Neural progenitor cell (in vitro differentiated cells): ENCODE measurements around the gene SCAPER. TPM values are rescaled to one million over a fixed set of nuclear protein-coding genes. Genes with fewer than 3 reads are reported as not detected.

Experiments used
- DNase-seq: peaks from one replicate; pipeline ENCODE4 v3.0.0-alpha.2; 2016; ENCODE audit warnings: low spot score
- H2AFZ ChIP-seq: fragments of 200-600 bp; sonication (generic); replicated peaks from 2 replicates; pipeline ENCODE4 v1.6.1; 2016; ENCODE audit warnings: antibody characterized with exemption
- H3F3A ChIP-seq: fragments of 200-600 bp; sonication (generic); 2 replicates; pipeline ENCODE4 v1.6.1; 2016; ENCODE audit warnings: antibody characterized with exemption, low read depth
- H3K27ac ChIP-seq: fragments of 200-600 bp; sonication (generic); 2 replicates; pipeline ENCODE4 v1.5.1; 2016; ENCODE audit warnings: mild to moderate bottlenecking
- H3K27me3 ChIP-seq: fragments of 200-600 bp; sonication (generic); 2 replicates; pipeline ENCODE4 v1.6.1; 2016; ENCODE audit warnings: mild to moderate bottlenecking, moderate library complexity
- H3K36me3 ChIP-seq: fragments of 200-600 bp; sonication (generic); 2 replicates; pipeline ENCODE4 v1.5.1; 2016
- H3K4me1 ChIP-seq: fragments of 200-600 bp; sonication (generic); 2 replicates; pipeline ENCODE4 v1.6.1; 2016; ENCODE audit warnings: mixed run types
- H3K4me2 ChIP-seq: fragments of 200-600 bp; sonication (generic); 2 replicates; pipeline ENCODE4 v1.6.1; 2016
- H3K4me3 ChIP-seq: fragments of 200-600 bp; sonication (generic); 2 replicates; pipeline ENCODE4 v1.5.1; 2016
- H3K79me2 ChIP-seq: fragments of 200-600 bp; sonication (generic); 2 replicates; pipeline ENCODE4 v1.6.1; 2016; ENCODE audit warnings: low read depth
- H3K9ac ChIP-seq: fragments of 200-600 bp; sonication (generic); 2 replicates; pipeline ENCODE4 v1.6.1; 2016
- H3K9me3 ChIP-seq: fragments of 200-600 bp; sonication (generic); 2 replicates; pipeline ENCODE4 v1.5.1; 2016; ENCODE audit warnings: low read depth
- H4K20me1 ChIP-seq: fragments of 200-600 bp; sonication (generic); 2 replicates; pipeline ENCODE4 v1.6.1; 2016; ENCODE audit warnings: low read depth
- H3K27ac Mint-ChIP-seq: 3 replicates; pipeline ENCODE4 v1.8.0; 2021; ENCODE audit warnings: mixed read lengths
- H3K27me3 Mint-ChIP-seq: 2 replicates; pipeline ENCODE4 v1.8.0; 2022; ENCODE audit warnings: low read depth, mild to moderate bottlenecking, inconsistent platforms, moderate library complexity, mixed read lengths; ENCODE audit not compliant: insufficient read depth
- H3K36me3 Mint-ChIP-seq: 3 replicates; pipeline ENCODE4 v1.8.0; 2021; ENCODE audit warnings: mixed read lengths
- H3K4me1 Mint-ChIP-seq: 3 replicates; pipeline ENCODE4 v1.8.0; 2021; ENCODE audit warnings: mixed read lengths
- H3K4me3 Mint-ChIP-seq: 3 replicates; pipeline ENCODE4 v1.8.0; 2021; ENCODE audit warnings: mild to moderate bottlenecking, moderate library complexity, mixed read lengths
- H3K9me3 Mint-ChIP-seq: 3 replicates; pipeline ENCODE4 v1.8.0; 2020; ENCODE audit warnings: mixed read lengths
- CTCF ChIP-seq: fragments of 200-600 bp; sonication (generic); IDR thresholded peaks from 2 replicates; pipeline ENCODE4 v1.5.1; 2017; ENCODE audit warnings: antibody characterized with exemption, mild to moderate bottlenecking
- EZH2 ChIP-seq: fragments of 200-600 bp; sonication (generic); IDR thresholded peaks from 2 replicates; pipeline ENCODE4 v1.6.1; 2017; ENCODE audit warnings: antibody characterized with exemption, mild to moderate bottlenecking, moderate library complexity
- EZH2phosphoT487 ChIP-seq: fragments of 200-600 bp; sonication (generic); IDR thresholded peaks from 2 replicates; pipeline ENCODE4 v1.6.1; 2017; ENCODE audit warnings: antibody characterized with exemption
- total RNA-seq: library from RNA; depleted of rRNA; stranded (reverse); fragments of >200 nt; gene quantifications from 2 replicates; pipeline ENCODE4 v1.2.3, GENCODE V29; 2015; ENCODE audit warnings: low replicate concordance

Gene SCAPER
- total RNA-seq, 1 donor from 2014 or later = 20.4 TPM

GRCh38 chr15:76663529-76663928 is 241.6 kb downstream of the SCAPER start:
- no peaks in the 10 kb centered on the region for H3K9me3 Mint-ChIP-seq
- no peaks in the 10 kb centered on the region for H4K20me1 ChIP-seq
- no peak overlapping the region for H2AFZ ChIP-seq
- H3K4me3 Mint-ChIP-seq = no peak overlapping the region
- no peak overlapping the region for H3K4me2 ChIP-seq
- TF ChIP-seq EZH2phosphoT487 = no peak
- TF ChIP-seq CTCF = no peak
- TF ChIP-seq EZH2 = no peak
- H3K9ac ChIP-seq = no peak overlapping the region
- no peak overlapping the region for H3K27ac Mint-ChIP-seq
- H3K27ac ChIP-seq = no peak overlapping the region
- no peaks in the 10 kb centered on the region for H3K27me3 Mint-ChIP-seq
- H3K79me2 ChIP-seq = no peaks in the 10 kb centered on the region
- no peak overlapping the region for H3K4me3 ChIP-seq
- no peaks in the 10 kb centered on the region for H3K36me3 ChIP-seq
- H3K4me1 ChIP-seq = no peaks in the 10 kb centered on the region
- peaks cover 1% of the 10 kb centered on the region for H3K36me3 Mint-ChIP-seq
- DNase-seq = no peak
- no peaks in the 10 kb centered on the region for H3K27me3 ChIP-seq
- H3K9me3 ChIP-seq = no peaks in the 10 kb centered on the region
- H3F3A ChIP-seq = no peaks in the 10 kb centered on the region
- H3K4me1 Mint-ChIP-seq = no peaks in the 10 kb centered on the region

GRCh38 chr15:76648732-76649444 is 256.3 kb downstream of the SCAPER start:
- no peaks in the 10 kb centered on the region for H3K4me1 Mint-ChIP-seq
- Histone ChIP-seq H3K4me1 (peaks cover 9% of the 10 kb centered on the region), H3K27me3 (no peaks in the 10 kb centered on the region), H3K9me3 (no peaks in the 10 kb centered on the region), H3F3A (no peaks in the 10 kb centered on the region), H3K4me2 (no peak overlapping the region), H2AFZ (no peak overlapping the region), H3K36me3 (no peaks in the 10 kb centered on the region), H3K4me3 (no peak overlapping the region), H3K79me2 (no peaks in the 10 kb centered on the region), H4K20me1 (no peaks in the 10 kb centered on the region), H3K27ac (no peak overlapping the region), H3K9ac (no peak overlapping the region)
- peaks cover 5% of the 10 kb centered on the region for H3K36me3 Mint-ChIP-seq
- no peak overlapping the region for H3K4me3 Mint-ChIP-seq
- no peak for DNase-seq
- H3K27me3 Mint-ChIP-seq = no peaks in the 10 kb centered on the region
- no peak for TF ChIP-seq EZH2phosphoT487
- TF ChIP-seq CTCF = no peak
- no peak for TF ChIP-seq EZH2
- H3K27ac Mint-ChIP-seq = no peak overlapping the region
- peaks cover 5% of the 10 kb centered on the region for H3K9me3 Mint-ChIP-seq

GRCh38 chr15:76647612-76648011 is 257.5 kb downstream of the SCAPER start:
- Histone ChIP-seq H3K4me1 (peaks cover 9% of the 10 kb centered on the region), H3K4me3 (no peak overlapping the region)

More at GRCh38 chr15:76647612-76648011, 257.5 kb downstream of the SCAPER start:
- H3K27me3 Mint-ChIP-seq = no peaks in the 10 kb centered on the region
- Histone ChIP-seq H3K9ac (no peak overlapping the region), H3F3A (no peaks in the 10 kb centered on the region), H3K9me3 (no peaks in the 10 kb centered on the region), H3K79me2 (no peaks in the 10 kb centered on the region), H3K36me3 (no peaks in the 10 kb centered on the region), H2AFZ (no peak overlapping the region), H3K27ac (no peak overlapping the region), H4K20me1 (no peaks in the 10 kb centered on the region), H3K4me2 (no peak overlapping the region), H3K27me3 (no peaks in the 10 kb centered on the region)
- DNase-seq = peak; percentile 6
- H3K9me3 Mint-ChIP-seq = peaks cover 5% of the 10 kb centered on the region
- peaks cover 4% of the 10 kb centered on the region for H3K36me3 Mint-ChIP-seq
- H3K4me3 Mint-ChIP-seq = no peak overlapping the region
- no peak for TF ChIP-seq EZH2phosphoT487
- TF ChIP-seq EZH2 = no peak
- no peak for TF ChIP-seq CTCF
- no peaks in the 10 kb centered on the region for H3K4me1 Mint-ChIP-seq
- no peak overlapping the region for H3K27ac Mint-ChIP-seq
